K562 (cell line): ENCODE results near the gene MYO1E. TPM values are rescaled to one million over a fixed set of nuclear protein-coding genes. Genes with fewer than 3 reads are reported as not detected.

ENCODE experiments used
- ATAC-seq: fragments of 200-7000 bp; cut with Tn5 transposase; 3 replicates; pipeline ENCODE4 v1.9.1; 2020; ENCODE audit warnings: moderate library complexity
- BruUV-seq: library from RNA; stranded (reverse); fragments of 400-500 nt; replicated peaks from 2 replicates; lab custom pipeline; 2021; lab: Mats Ljungman, UMichigan
- CTCF ChIA-PET: fragments of 300-600 bp; formaldehyde crosslinking; extraction: SDS; loops from one replicate; lab custom pipeline; 2021; ENCODE audit warnings: low intra/inter-chr PET ratio; lab: Yijun Ruan, JAX
- POLR2A ChIA-PET: fragments of 300-600, 350-650 bp; sonication (Branson Sonifier 250); formaldehyde crosslinking; extraction: SDS; loops from one replicate; lab custom pipeline; 2021; ENCODE audit warnings: antibody characterized with exemption, inconsistent platforms; lab: Yijun Ruan, JAX
- DNase-seq, 4 experiments: peaks; one replicate each; pipeline versions ENCODE4 v3.0.0 to v3.0.0-alpha.2; 2011 to 2018; ENCODE audit warnings: low spot score in 3 of 4, mixed read lengths in 3 of 4; ENCODE audit errors: extremely low read depth in 1 of 4
- FAIRE-seq: peaks from 2 replicates; lab custom pipeline; 2011; peaks lifted over from hg19 to GRCh38; lab: Jason Lieb, UNC
- H2AFZ ChIP-seq: 2 replicates; pipeline ENCODE4 v1.6.0; 2011; ENCODE audit warnings: low read depth, low read length, control low read depth, inconsistent platforms
- H3K27ac ChIP-seq: fragments of 200-600 bp; 3 replicates; pipeline ENCODE4 v1.8.0; 2011; ENCODE audit warnings: low read depth, mild to moderate bottlenecking, control low read depth, inconsistent platforms, low read length, moderate library complexity, mixed read lengths; ENCODE audit errors: extremely low read depth
- H3K27me3 ChIP-seq, 2 experiments: fragments of 300-600 bp in 1 of 2; 2 replicates in 1 of 2; 3 replicates in 1 of 2; pipeline versions ENCODE4 v1.6.0 to v1.8.0; 2011; ENCODE audit warnings: inconsistent platforms in 2 of 2, low read length in 2 of 2, mild to moderate bottlenecking in 1 of 2, mixed read lengths in 1 of 2, moderate library complexity in 1 of 2; ENCODE audit not compliant: control insufficient read depth in 2 of 2, insufficient read depth in 2 of 2
- H3K36me3 ChIP-seq: fragments of 300-600 bp; 3 replicates; pipeline ENCODE4 v1.8.0; 2011; ENCODE audit warnings: mild to moderate bottlenecking, low read length, inconsistent platforms; ENCODE audit not compliant: control insufficient read depth, insufficient read depth
- H3K4me1 ChIP-seq, 2 experiments: fragments of 200-600 bp in 1 of 2; replicated peaks in 1 of 2; 2 replicates in 1 of 2; 3 replicates in 1 of 2; pipeline versions ENCODE4 v1.5.1 to v1.8.0; 2011; ENCODE audit warnings: inconsistent platforms in 2 of 2, low read length in 2 of 2, mild to moderate bottlenecking in 1 of 2, mixed read lengths in 1 of 2, moderate library complexity in 1 of 2; ENCODE audit not compliant: control insufficient read depth in 2 of 2, insufficient read depth in 2 of 2
- H3K4me2 ChIP-seq: 2 replicates; pipeline ENCODE4 v1.6.1; 2011; ENCODE audit warnings: low read length, control low read depth, inconsistent platforms, mixed read lengths; ENCODE audit not compliant: insufficient read depth
- H3K4me3 ChIP-seq: fragments of 200-600 bp; sonication (generic), shearing (Covaris generic); 2 replicates; pipeline ENCODE4 v1.5.1; 2016; ENCODE audit warnings: control low read depth, inconsistent platforms
- H3K79me2 ChIP-seq: fragments of 200-600 bp; 3 replicates; pipeline ENCODE4 v1.8.0; 2011; ENCODE audit warnings: low read length, inconsistent platforms; ENCODE audit not compliant: control insufficient read depth, insufficient read depth
- H3K9ac ChIP-seq, 2 experiments: 2 replicates each; pipeline versions ENCODE4 v1.6.0 to v1.6.1; 2011; ENCODE audit warnings: low read depth in 2 of 2, low read length in 2 of 2, control low read depth in 1 of 2, inconsistent platforms in 1 of 2, mild to moderate bottlenecking in 1 of 2, mixed read lengths in 1 of 2; ENCODE audit not compliant: insufficient read depth in 1 of 2
- H3K9me1 ChIP-seq: one replicate; pipeline ENCODE4 v1.6.0; 2011; ENCODE audit warnings: inconsistent platforms, mild to moderate bottlenecking, low read length, moderate library complexity; ENCODE audit not compliant: control insufficient read depth, insufficient read depth
- H3K9me3 ChIP-seq: replicated peaks from 2 replicates; pipeline ENCODE4 v1.5.1; 2011; ENCODE audit warnings: low read depth, low read length, inconsistent platforms; ENCODE audit not compliant: control insufficient read depth, insufficient read depth
- H4K20me1 ChIP-seq: replicated peaks from 2 replicates; pipeline ENCODE4 v1.6.1; 2011; ENCODE audit warnings: low read length, inconsistent platforms, mixed read lengths; ENCODE audit not compliant: control insufficient read depth, insufficient read depth
- MEIS2 ChIP-seq: fragments of 450-650 bp; IDR thresholded peaks from 2 replicates; pipeline ENCODE4 v1.6.1; 2014; ENCODE audit warnings: mild to moderate bottlenecking; ENCODE audit not compliant: partially characterized antibody
- RCOR1 ChIP-seq, 2 experiments: IDR thresholded peaks; 2 replicates each; pipeline ENCODE4 v1.6.1; 2012; ENCODE audit warnings: low read depth in 2 of 2, low read length in 2 of 2, borderline replicate concordance in 1 of 2, improper control_type of control experiment in 1 of 2
- ZNF444 ChIP-seq: fragments of 250-450 bp; sonication (Bioruptor Pico); IDR thresholded peaks from 2 replicates; pipeline ENCODE4 v1.4.0; 2020; ENCODE audit warnings: mild to moderate bottlenecking, moderate library complexity
- whole genome bisulfite sequencing: fragments of 100-300 bp; shearing (Covaris generic); methylation state at CpG from one replicate; pipeline ENCODE4 v1.1.6; 2016; ENCODE audit warnings: low coverage, mixed read lengths; ENCODE audit not compliant: insufficient coverage; ENCODE audit errors: missing lambda C conversion rate; 5-methylcytosine and 5-hydroxymethylcytosine counted together
- in situ Hi-C: fragments of 300-500 bp; cut with MboI; formaldehyde crosslinking; loops from 4 replicates; pipeline ENCODE4 v1.15.0; 2018; ENCODE audit warnings: inconsistent platforms, mixed read lengths
- intact Hi-C: fragments of 100-400 bp; cut with micrococcal nuclease; formaldehyde crosslinking; loops from 2 replicates; pipeline ENCODE4 v1.14.2; 2022
- polyA plus RNA-seq, 8 experiments: library from polyadenylated mRNA; depleted of rRNA in 4 of 8; stranded (reverse) in 5 of 8; unstranded in 3 of 8; fragments of >200 nt; fragmentation: Nextera tagmentation in 2 of 8; fragmentation: Illumina TruSeq in 1 of 8; extraction: Ambion mirVana in 2 of 8; extraction: Trizol in 1 of 8; gene quantifications; 2 replicates each; pipeline versions ENCODE4 v1.2.1 to v1.2.3, GENCODE V29; 2011 to 2014; ENCODE audit warnings: inconsistent platforms in 1 of 8, missing spikeins in 1 of 8
- total RNA-seq, 7 experiments: library from RNA; depleted of rRNA in 6 of 7; stranded (reverse); fragments of >200 nt in 6 of 7; fragmentation: Illumina TruSeq in 2 of 7; extraction: Trizol in 2 of 7; gene quantifications; 2 replicates each; pipeline versions ENCODE4 v1.2.1 to v1.2.3, GENCODE V29; 2011 to 2021; ENCODE audit warnings: low replicate concordance in 1 of 7
- TF ChIP-seq, protein P1 (sequence below), 3 experiments: IDR thresholded peaks in 2 of 3; conservative IDR thresholded peaks in 1 of 3; 2 replicates each; pipeline ENCODE4 v1.5.1; 2011 to 2012; ENCODE audit warnings: low read length in 3 of 3, mild to moderate bottlenecking in 3 of 3, control low read depth in 2 of 3, improper control_type of control experiment in 1 of 3, inconsistent platforms in 1 of 3, low read depth in 1 of 3, mixed read lengths in 1 of 3, moderate library complexity in 1 of 3; ENCODE audit not compliant: insufficient read depth in 2 of 3
- TF ChIP-seq, protein P2 (sequence below): fragments of 250-450 bp; sonication (Bioruptor Pico); IDR thresholded peaks from 2 replicates; pipeline ENCODE4 v1.9.0; 2021; ENCODE audit warnings: mild to moderate bottlenecking

Gene MYO1E
- total and polyA plus RNA-seq, 9 of the 15 experiments (the other 6 are each of a cell fraction or from before 2014, with no cell fraction given): under 0.01 to 0.44 (median 0.01) TPM; not detected in 6

DNA sequence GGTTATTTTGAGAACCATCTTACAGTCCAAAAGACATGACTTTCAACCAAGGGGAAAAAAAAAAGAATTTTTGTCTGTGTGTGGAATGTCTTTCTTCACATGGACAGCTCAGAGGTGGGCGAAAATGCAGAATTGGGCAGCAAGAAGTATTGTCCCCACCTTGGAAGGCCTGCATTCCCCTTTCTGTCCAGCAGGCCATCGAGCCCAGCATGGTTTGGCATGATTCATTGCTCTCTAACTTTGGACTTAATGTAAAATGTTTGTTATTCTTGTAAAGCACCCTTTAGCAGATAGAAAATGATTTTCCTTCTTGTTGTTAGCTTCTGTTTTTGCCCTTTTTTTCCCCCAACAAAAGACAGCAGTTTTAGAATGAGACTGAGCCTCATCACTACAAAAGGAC is 12.4 kb downstream of the MYO1E start:
- DNase-seq (peak in 2 of 4 experiments; percentile 20 to 26), FAIRE-seq (peak; percentile 67), ATAC-seq (0 out of 3 replicates have a peak, but pooled peaks have one; percentile 56)
- TF ChIP-seq MEIS2: peak; percentile 29
- TF ChIP-seq ZNF444 (CRISPR knock-in tag): no peak
- TF ChIP-seq, protein P1, sequence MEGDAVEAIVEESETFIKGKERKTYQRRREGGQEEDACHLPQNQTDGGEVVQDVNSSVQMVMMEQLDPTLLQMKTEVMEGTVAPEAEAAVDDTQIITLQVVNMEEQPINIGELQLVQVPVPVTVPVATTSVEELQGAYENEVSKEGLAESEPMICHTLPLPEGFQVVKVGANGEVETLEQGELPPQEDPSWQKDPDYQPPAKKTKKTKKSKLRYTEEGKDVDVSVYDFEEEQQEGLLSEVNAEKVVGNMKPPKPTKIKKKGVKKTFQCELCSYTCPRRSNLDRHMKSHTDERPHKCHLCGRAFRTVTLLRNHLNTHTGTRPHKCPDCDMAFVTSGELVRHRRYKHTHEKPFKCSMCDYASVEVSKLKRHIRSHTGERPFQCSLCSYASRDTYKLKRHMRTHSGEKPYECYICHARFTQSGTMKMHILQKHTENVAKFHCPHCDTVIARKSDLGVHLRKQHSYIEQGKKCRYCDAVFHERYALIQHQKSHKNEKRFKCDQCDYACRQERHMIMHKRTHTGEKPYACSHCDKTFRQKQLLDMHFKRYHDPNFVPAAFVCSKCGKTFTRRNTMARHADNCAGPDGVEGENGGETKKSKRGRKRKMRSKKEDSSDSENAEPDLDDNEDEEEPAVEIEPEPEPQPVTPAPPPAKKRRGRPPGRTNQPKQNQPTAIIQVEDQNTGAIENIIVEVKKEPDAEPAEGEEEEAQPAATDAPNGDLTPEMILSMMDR (IDR thresholded peaks at IDR 0.05 in 2 of 3, conservative IDR thresholded peaks at IDR 0.05 in 1 of 3; ENCODE audit: insufficient read depth in 2 of 3, low read depth in 1 of 3, low read length in 3 of 3): 0 out of 6 replicates have a peak, but pooled peaks of 1 of the 3 experiments have one; percentile 22
- TF ChIP-seq RCOR1 (IDR thresholded peaks at IDR 0.05; ENCODE audit: borderline replicate concordance in 1 of 2, low read depth in 2 of 2, low read length in 2 of 2): no peak
- TF ChIP-seq, protein P2, sequence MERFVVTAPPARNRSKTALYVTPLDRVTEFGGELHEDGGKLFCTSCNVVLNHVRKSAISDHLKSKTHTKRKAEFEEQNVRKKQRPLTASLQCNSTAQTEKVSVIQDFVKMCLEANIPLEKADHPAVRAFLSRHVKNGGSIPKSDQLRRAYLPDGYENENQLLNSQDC (CRISPR knock-in tag): no peak
- no peak overlapping the region for H3K4me3 ChIP-seq
- no peak overlapping the region for H3K27ac ChIP-seq
- in situ Hi-C loops (no loop called here), intact Hi-C loops (no loop called here)
- no peaks in the 10 kb centered on the region for H3K36me3 ChIP-seq
- no peaks in the 10 kb centered on the region for H4K20me1 ChIP-seq
- POLR2A ChIA-PET: interaction anchor here (0.6 to 0.8 kb wide), 2 partner anchors 69 to 173 kb away, joined by 3 to 4 read pairs; no protein-coding TSS in a partner anchor
- H3K9me1 ChIP-seq: no peaks in the 10 kb centered on the region
- no peak overlapping the region for H3K4me2 ChIP-seq
- no peaks in the 10 kb centered on the region for H3K4me1 ChIP-seq
- BruUV-seq: no TSS peak
- WGBS: 4% methylated on average over 2 of the region's 2 CpGs
- no peak overlapping the region for H2AFZ ChIP-seq
- no peak overlapping the region for H3K9ac ChIP-seq
- H3K27me3 ChIP-seq: peaks cover 12 to 14% of the 10 kb centered on the region in 2 experiments; a peak in 4 of 5 replicates
- CTCF ChIA-PET: no interaction called here
- H3K79me2 ChIP-seq: no peaks in the 10 kb centered on the region
- no peaks in the 10 kb centered on the region for H3K9me3 ChIP-seq
